Transverse colon (tissue), 4 donors: Measurements from ENCODE around the gene AQP5.

Source experiments
- CTCF ChIP-seq, 5 experiments: fragments of 200-600 bp in 3 of 5; fragments of 450-650 bp in 2 of 5; sonication (generic) in 3 of 5; IDR thresholded peaks; 1 replicate in 2 of 5; 2 replicates in 3 of 5; pipeline ENCODE4 v1.5.1; 2016 to 2017; ENCODE audit warnings: antibody characterized with exemption in 5 of 5, inconsistent platforms in 3 of 5, mild to moderate bottlenecking in 2 of 5, moderate library complexity in 1 of 5
- POLR2A ChIP-seq: fragments of 450-650 bp; IDR thresholded peaks from one replicate; pipeline ENCODE4 v1.6.1; 2016; ENCODE audit warnings: antibody characterized with exemption, mild to moderate bottlenecking, moderate library complexity
- POLR2AphosphoS5 ChIP-seq, 3 donors: sonication (generic); formaldehyde crosslinking; IDR thresholded peaks; one replicate each; pipeline ENCODE4 v1.6.1; 2016; ENCODE audit warnings: antibody characterized with exemption in 3 of 3

- no peak for TF ChIP-seq CTCF (IDR thresholded peaks at IDR 0.05)
- TF ChIP-seq POLR2A = no peak
- TF ChIP-seq POLR2AphosphoS5 (IDR thresholded peaks at IDR 0.05) = no peak
Measured at GRCh38 chr12:49983892-49984291, 22.2 kb downstream of the AQP5 start.
